HG03575 (cell line): ENCODE results near the gene FMO1.
"Not testable (repeated sequence)": the region's sequence is repeated elsewhere in the genome, so short reads cannot be mapped to it uniquely, and the experiment has no call there.

ENCODE experiments used
- ATAC-seq: cut with Tn5 transposase; IDR thresholded peaks from one replicate; pipeline ENCODE4 v1.9.1; 2021; ENCODE audit not compliant: unreplicated experiment, insufficient number of reproducible peaks, low FRiP score; ENCODE audit errors: extremely low read depth

FMO1 gene, protein sequence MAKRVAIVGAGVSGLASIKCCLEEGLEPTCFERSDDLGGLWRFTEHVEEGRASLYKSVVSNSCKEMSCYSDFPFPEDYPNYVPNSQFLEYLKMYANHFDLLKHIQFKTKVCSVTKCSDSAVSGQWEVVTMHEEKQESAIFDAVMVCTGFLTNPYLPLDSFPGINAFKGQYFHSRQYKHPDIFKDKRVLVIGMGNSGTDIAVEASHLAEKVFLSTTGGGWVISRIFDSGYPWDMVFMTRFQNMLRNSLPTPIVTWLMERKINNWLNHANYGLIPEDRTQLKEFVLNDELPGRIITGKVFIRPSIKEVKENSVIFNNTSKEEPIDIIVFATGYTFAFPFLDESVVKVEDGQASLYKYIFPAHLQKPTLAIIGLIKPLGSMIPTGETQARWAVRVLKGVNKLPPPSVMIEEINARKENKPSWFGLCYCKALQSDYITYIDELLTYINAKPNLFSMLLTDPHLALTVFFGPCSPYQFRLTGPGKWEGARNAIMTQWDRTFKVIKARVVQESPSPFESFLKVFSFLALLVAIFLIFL

DNA sequence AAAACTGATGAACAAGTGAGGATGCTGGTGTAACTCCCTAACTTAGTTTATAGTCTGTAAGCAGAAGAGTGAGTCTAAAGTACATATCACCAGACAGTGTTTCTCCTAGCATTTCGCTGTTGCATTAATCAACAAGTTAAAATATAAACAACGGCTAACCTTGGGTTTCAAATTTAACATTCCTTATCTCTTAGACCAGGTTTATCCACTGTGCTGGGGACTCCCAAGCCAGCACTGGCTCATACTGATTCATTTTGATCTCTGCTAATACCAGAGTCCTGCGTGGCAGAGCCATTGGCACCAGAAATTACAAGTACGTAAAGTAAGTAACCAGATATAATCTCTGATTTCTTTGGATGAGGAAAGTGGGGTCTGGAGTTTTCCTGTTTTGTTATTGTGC is at the start of gene FMO1:
Gene FMO1 (plus strand): TSS at position 193 of the 400 bp plus-strand sequence. CDS start 9,594 bp downstream, outside the sequence.
- no peak for ATAC-seq

DNA sequence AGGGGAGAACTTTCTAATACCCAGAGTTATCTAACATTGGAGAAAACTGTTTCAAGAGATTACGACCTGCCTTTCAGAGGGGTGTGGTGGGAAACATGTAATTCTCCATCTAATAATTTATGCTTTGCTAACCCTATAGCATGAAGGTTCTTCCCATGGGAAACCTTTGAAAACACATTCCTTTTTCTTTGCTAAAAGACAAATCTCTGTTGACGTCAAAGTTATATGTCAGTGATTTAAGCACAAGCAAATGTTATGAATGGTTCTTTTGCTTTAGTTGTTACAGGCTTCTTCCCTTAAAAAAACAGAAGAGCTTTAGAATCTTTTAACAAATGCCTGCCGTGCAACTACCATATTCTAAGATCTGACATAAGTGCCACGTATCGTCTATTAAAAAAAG is 44.0 kb upstream of the FMO1 start:
- no peak for ATAC-seq

DNA sequence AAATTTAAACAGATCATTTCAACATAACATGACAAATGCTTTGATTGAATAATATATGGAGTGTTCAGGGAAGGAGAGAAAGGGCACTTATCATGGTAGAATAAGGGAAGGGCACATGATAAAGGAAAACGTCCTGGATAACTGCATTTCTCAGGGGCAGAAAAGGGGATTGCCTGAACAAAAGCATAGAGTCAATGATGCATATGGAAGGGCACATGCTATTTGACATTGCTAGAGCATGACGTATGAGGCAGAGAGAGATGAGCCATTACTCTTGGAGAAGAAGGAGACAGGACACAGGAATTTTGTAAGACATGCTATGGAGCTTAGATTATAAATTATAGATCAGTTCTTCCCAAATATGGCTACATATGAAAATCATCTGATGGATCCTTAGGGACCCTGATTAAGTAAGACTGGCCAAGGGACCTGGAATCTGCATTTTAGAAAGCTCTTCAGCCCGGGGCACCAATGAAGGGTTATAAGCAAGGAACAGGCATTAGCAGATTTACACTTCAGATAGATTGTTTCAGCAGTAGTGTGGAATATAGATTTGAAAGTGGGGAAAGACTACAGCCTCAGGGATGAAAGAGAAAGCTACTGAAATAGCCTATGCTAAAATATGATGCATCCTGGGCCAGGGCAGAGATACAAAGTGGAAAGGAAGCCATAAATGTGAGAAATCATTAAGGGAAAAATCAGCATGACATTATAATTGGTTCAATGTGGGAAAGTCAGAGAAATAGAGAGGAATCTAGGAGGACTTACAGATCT is 41.9 kb upstream of the FMO1 start:
- no peak for ATAC-seq

DNA sequence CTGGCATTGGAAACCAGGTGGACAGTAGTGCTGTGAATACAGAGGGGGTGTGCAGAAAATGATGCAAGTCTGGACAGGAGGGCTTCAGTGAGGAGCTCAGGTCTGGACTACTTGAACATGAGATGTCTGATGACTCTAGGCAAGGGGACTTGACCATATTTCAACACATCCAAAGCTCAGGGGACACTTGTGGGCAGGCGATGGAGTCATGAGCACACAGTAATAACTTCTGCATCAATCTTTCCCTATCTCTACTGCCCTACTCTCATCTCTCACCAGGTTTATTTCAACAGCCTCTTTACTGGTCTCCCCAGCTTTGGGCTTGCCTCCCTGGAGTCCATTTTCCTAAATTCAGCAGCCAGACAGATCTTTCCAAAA is 41.3 kb upstream of the FMO1 start:
- no peak for ATAC-seq

DNA sequence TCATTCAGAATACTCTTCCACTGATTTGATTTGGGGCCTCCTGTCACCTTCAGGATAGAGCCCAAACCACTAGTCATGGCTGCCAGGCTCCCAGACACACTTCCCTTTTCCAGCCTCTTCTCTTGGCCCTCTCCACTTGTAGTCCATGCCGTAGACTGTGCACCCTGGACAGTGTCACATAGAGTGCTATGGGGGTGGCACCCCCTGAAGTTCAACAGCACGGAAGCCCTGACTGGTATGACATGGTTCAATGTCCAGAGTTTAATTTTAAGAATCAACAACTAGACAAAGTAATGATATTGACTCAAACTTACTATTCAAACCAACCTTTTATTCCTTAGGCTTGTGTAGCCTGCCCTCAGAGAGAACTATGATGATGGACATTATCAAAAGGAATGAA is 40.9 kb upstream of the FMO1 start:
- ATAC-seq, result no peak

DNA sequence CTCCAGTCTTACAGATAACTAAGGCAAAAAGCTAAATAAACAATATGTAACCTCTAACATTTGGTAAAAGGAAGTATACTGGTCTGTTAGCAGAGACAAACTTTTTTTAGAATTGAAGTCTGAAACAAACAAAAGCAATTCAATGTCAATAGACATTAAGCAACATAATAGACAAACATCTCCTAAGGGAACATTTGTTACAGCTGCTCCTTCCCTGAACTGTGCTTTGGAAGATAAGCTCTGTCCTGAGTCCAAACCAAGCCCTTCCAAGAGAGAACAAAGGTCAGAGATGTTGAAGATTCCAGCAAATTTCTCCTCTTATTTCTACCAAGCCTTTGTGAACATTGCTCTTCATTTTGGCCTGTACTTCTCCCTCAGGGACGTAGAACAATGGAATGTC is 37.9 kb upstream of the FMO1 start:
- ATAC-seq, result no peak

DNA sequence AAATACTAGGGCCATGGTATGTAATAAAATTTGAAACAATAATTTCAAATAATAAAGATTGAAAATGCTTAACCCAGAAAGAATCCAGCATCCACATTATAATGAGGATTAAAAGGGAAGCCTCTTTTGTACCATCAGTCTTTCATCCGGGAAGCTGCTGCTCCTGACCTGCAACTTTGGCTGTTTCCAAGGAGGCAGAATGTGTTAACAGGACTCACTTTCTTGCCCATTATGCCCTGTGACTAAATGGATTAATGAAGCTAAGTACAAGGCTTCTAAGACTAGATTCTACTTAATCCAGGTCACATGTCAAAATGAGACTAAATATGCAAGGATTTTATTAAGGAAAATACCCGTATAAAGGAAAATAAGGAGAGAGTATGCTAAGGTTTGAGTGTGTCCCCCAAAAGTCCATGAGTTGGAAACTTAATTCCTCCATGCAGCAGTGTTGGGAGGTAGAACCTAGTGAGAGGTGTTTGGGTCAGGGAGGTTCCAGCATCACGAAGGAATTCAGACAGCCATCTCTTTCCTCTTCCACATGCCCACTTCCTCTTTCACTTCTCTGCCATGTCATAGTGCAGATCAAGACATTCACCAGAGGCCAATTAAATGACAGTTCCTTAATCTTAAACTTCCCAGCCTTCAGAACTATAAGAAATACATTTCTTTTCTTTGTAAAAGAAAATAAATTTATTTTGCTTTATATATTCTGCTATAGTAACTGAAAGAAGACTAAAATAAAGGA is 35.5 kb upstream of the FMO1 start:
- ATAC-seq, result no peak

DNA sequence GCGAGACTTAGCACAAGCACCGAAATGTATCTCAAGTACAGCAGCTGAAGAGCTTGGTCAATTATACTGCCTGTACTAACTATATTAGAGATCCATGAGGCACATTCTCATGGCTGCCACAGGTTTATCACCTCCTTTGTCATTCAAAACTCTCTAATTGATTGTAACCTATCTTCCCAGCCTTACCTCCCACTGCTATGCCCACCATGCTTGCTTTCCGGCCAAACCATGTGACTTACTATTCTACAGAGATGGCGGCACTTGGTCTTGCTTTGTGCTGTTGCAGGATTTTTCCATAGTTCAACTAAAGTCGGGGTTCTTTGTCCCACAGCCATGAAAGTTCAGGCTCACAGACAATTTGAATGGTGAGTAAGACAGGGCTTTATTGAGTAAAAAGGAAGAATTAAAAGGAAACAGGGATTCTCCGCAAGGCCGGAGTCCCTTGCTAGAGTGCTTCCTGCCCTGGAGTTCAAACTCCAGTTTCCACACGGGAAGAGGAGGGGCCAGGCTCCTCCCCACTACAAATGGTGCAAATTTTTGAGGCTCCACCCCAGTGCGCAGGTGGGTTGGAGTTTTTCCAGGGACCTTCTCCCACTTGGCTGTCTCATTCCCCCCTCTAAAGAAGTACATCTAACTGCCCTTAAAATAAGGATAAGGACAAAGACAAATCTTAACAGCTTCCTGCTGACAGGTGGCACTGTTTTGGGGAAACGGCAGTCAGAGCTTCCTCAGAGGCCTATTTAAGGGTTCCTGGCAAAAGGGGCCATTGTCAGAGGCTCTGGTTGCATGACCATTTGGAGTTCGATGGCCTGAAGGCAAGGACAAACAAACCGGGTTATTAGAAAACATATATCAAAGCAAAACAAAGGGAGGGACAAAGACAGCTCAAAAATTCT is 34.5 kb upstream of the FMO1 start:
- no peak for ATAC-seq

DNA sequence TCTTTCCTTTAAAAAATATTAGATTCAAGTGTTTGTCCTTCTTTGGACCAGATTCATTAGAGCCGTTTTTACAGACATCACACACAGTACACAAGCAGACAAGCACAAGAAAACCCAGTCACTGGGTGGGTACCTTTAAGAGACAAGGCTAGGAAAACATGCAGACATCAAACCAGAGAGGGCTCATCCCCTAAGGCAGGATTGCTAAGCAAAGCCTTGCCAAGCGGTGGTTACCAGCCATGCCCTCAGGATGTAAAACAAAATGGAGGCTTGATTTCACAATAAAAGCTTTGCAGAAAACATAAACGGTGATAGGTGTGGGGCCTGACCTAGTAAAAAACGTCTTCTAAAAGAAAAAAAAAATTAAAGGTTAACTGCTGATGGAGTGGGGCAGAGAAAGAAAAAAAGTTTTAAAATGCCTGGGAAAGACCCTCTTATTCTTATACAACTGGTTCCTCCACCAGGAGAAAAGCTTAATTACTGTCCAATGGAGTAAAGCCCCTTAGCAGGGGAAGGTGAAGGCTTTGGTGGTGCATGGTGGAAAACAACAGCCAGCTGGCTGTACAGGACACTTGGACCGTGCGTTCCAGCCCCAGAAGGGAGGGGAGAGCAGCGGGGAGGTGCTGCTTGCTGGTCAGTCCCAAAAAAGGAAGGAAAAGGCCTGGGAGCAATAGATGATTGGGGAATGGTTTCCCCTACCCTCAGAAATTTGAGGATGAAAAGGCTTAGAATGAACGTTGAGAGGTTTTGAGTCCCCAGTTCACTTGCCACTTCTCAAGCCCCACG is 30.4 kb upstream of the FMO1 start:
- no peak for ATAC-seq

DNA sequence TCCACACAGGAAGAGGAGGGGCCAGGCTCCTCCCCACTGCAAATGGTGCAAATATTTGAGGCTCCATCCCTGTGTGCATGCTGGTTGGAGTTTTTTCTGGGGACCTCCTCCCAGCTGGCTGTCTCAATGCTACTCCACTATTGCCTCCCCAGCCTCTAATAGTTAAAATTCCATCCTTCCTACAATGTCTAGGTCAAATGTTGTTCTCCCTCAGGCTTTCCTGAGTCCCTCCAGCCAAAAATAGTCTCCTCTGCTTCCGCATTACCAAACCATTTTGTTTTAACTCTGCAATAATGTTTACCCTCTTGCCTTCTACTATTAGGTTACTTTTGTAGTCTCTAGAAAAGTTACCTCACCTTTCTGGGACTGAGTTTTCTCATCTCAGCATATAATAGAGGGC is 29.6 kb upstream of the FMO1 start:
- ATAC-seq, result no peak

DNA sequence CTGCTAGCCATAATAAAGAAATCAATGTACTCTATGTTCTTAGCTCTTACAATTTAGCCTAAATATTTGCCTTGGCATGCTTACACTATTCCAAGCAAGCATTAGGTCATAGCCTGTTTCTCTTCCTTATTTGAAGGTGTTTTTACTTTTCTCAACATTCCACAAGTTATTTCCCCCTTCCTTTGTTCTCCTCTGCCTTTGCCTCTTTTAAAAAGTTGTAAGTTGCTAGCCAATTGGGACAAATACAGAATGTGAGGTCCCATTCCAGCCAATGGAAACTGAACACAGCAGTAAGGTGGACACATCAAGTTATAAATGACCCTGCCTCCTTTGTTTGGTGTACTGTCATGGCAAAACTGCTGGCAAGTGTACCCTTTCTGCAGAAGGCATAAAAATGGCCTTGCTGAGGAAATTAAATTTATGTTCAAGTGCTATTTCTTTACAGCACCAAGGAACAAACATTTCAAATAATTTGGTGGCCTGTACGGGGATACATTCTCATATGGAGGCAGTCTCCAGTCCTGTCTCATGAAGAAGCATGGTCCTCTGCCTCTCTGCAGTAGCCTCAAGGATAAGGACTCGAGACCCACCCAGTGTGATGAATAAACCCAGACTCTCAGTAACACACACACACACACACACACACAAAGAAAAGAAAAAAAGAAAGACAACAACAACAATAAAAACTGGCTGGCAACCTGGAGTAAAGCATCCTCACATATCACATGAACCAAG is 28.8 kb upstream of the FMO1 start:
- ATAC-seq, result no peak

DNA sequence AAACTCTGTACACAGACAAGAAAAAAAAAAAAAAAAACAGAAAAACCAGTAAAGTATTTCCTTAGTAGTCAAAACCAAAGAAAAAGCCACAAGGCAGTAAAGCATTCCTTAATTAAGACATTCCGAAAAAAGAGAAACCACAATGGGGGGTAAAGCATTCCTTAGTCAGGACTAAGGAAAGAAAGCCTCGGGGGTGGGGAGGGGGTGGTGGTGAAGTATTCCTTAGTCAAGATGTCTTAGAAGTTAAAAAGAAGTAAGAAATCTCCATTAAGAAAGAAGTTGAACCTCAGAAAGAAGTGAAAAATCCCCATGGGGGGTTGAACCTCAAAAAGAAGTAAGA is 28.2 kb upstream of the FMO1 start:
- no peak for ATAC-seq

DNA sequence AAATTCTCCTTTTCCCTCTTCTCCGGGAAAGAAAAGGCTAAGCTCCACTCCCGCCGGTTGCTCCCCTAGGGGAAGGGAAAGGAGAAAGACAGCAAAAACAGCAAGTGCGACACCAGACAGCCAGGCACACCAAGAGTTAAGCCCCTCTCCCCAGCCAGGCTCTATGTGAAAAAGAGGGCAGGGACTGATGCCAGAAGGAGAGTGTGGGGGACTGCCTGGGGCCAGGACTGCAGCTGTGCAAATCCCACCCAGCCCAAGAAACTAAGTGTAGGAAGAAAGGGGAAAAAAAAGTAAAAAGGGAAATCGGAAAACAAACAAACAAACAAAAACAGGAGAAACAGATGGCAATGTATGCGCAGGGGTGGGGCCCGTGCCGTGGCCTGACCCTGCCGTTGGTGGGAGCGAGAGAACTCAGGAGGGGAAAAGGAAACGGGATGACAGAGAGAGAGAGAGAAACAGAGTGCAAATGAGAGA is 27.7 kb upstream of the FMO1 start:
- ATAC-seq, result no peak

DNA sequence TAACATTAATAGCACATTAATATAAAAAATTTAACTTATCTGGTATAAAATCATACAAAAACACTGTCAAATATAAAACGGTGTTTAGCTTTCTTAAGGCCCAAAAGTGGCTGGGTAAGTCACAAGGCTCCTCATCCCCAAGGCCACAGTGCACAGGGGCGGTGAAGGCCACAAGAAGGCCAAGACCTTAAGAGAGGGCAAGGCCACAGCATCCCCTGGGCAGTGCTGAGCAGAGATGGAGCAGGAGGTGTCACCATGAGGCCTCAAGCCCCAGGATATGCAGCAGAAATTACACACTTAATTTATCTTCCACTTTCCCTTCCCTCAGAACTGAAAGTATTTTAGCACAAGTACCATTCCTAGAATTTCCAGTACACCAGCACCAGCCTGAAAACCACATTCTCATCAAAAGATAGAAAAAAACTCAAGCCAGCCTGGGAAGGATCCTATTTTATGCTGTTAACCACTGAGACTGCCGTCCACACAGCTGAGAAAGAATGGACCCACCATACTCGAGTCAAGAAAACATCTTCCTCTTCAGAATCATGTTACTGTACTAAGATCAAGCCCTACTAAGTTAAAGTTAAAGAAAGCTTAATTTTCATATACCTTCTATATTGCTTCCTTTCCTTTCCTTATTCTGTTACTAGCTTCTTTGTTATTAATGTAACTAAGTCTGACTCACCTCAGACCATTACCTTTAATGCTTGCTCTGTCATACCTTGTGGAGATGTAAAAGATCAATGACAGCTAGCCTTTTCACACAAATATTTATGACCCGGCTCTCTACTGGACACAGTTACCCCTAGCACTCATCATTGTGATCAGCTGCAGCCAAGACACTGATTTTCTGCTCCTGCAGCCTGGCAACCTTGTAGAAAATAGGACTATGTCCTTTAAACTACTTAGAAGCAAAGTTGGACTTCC is 26.4 kb upstream of the FMO1 start:
- no peak for ATAC-seq

DNA sequence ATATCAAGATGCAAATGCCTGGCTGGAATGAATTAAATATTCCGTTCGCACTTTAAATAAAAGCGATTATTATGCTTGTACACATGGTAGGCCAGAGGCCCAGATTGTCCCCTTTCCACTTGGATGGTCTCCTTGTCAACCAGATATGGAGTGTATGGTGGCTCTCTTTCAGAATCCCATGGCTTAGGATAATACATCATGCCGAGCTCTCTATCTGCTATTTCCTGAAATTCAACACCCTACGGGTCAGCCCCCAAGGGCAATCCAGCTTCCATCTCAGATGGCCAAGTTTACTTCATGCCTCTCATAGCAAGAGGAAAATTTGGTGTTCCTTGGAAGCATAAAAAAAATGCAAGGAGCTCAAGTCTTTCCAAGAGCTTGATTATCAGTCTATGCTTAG is 25.4 kb upstream of the FMO1 start:
- ATAC-seq, result no peak

DNA sequence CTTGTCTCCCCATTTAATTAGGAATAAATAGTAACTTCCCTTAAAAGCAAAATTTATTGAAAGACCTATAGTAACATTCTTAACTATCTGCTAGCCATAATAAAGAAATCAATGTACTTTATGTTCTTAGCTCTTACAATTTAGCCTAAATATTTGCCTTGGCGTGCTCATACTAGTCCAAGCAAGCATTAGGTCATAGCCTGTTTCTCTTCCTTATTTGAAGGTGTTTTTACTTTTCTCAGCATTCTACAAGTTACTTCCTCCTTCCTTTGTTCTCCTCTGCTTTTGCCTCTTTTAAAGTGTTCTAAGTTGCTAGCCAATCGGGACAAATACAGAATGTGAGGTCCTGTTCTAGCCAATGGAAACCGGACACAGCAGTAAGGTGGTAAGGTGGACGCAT is 24.0 kb upstream of the FMO1 start:
- ATAC-seq, result not testable (repeated sequence)
